Peyer's patch (tissue), 4 donors: ENCODE data around the gene DTD2.

Experiments used
- POLR2A ChIP-seq, 2 donors: fragments of 450-650 bp; IDR thresholded peaks; one replicate each; pipeline ENCODE4 v1.5.1; 2017; ENCODE audit warnings: antibody characterized with exemption in 2 of 2, mild to moderate bottlenecking in 2 of 2, moderate library complexity in 2 of 2
- TF ChIP-seq, protein P1 (sequence below), 6 experiments: fragments of 450-650 bp in 4 of 6; fragments of 200-600 bp in 2 of 6; sonication (generic) in 1 of 6; IDR thresholded peaks; one replicate each; pipeline ENCODE4 v1.5.1; 2017 to 2019; ENCODE audit warnings: antibody characterized with exemption in 6 of 6, mild to moderate bottlenecking in 3 of 6, moderate library complexity in 1 of 6

GRCh38 chr14:31403707-31404106 is 53.6 kb downstream of the DTD2 start:
- TF ChIP-seq, protein P1, sequence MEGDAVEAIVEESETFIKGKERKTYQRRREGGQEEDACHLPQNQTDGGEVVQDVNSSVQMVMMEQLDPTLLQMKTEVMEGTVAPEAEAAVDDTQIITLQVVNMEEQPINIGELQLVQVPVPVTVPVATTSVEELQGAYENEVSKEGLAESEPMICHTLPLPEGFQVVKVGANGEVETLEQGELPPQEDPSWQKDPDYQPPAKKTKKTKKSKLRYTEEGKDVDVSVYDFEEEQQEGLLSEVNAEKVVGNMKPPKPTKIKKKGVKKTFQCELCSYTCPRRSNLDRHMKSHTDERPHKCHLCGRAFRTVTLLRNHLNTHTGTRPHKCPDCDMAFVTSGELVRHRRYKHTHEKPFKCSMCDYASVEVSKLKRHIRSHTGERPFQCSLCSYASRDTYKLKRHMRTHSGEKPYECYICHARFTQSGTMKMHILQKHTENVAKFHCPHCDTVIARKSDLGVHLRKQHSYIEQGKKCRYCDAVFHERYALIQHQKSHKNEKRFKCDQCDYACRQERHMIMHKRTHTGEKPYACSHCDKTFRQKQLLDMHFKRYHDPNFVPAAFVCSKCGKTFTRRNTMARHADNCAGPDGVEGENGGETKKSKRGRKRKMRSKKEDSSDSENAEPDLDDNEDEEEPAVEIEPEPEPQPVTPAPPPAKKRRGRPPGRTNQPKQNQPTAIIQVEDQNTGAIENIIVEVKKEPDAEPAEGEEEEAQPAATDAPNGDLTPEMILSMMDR (IDR thresholded peaks at IDR 0.05) = no peak
- no peak for TF ChIP-seq POLR2A (IDR thresholded peaks at IDR 0.05)
